ENCODE measurements around the gene NT5C2.
"Not testable (repeated sequence)": the region's sequence is repeated elsewhere in the genome, so short reads cannot be mapped to it uniquely, and the experiment has no call there.

DNA sequence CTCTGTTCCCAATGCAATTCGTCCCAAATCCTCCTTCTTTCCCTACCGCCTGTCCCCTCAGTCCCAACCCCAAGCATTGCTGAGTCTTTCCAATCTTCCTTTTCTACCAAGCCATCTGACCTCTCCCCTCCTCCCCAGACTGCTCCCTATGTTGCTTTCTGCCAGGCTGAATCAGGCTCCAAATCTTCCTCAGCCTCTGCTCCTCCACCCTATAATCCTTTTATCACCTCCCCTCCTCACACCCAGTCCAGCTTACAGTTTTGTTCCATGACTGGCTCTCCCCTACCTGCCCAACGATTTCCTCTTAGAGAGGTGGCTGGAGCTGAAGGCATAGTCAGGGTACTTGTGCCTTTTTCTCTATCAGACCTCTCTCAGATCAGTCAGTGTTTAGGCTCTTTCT, 13.6 kb upstream of the NT5C2 start:
- TF ChIP-seq, protein P1, sequence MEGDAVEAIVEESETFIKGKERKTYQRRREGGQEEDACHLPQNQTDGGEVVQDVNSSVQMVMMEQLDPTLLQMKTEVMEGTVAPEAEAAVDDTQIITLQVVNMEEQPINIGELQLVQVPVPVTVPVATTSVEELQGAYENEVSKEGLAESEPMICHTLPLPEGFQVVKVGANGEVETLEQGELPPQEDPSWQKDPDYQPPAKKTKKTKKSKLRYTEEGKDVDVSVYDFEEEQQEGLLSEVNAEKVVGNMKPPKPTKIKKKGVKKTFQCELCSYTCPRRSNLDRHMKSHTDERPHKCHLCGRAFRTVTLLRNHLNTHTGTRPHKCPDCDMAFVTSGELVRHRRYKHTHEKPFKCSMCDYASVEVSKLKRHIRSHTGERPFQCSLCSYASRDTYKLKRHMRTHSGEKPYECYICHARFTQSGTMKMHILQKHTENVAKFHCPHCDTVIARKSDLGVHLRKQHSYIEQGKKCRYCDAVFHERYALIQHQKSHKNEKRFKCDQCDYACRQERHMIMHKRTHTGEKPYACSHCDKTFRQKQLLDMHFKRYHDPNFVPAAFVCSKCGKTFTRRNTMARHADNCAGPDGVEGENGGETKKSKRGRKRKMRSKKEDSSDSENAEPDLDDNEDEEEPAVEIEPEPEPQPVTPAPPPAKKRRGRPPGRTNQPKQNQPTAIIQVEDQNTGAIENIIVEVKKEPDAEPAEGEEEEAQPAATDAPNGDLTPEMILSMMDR (IDR thresholded peaks at IDR 0.05; ENCODE audit: low read length): not testable (repeated sequence)
- TF ChIP-seq EZH2phosphoT487 (IDR thresholded peaks at IDR 0.05; ENCODE audit: low read length); EZH2 (optimal IDR thresholded peaks at IDR 0.05; ENCODE audit: low read depth, low read length): not testable (repeated sequence)
